Dendritic cell treated with granulocyte-macrophage colony-stimulating factor and Interleukin-4, amounts not matched to agents 40 ng/mL and 50 ng/mL, for 4 days (primary cell): Measurements from ENCODE around the gene CCDC43.
"Not testable (repeated sequence)": the region's sequence is repeated elsewhere in the genome, so short reads cannot be mapped to it uniquely, and the experiment has no call there.

Experiments used
- H3K27ac Mint-ChIP-seq: one replicate; pipeline ENCODE4 v1.8.0; 2022; ENCODE audit warnings: mild to moderate bottlenecking, mixed read lengths
- H3K27me3 Mint-ChIP-seq: one replicate; pipeline ENCODE4 v1.8.0; 2022; ENCODE audit warnings: mild to moderate bottlenecking, mixed read lengths
- H3K36me3 Mint-ChIP-seq: one replicate; pipeline ENCODE4 v1.8.0; 2022; ENCODE audit warnings: low read depth, mixed read lengths
- H3K4me1 Mint-ChIP-seq: one replicate; pipeline ENCODE4 v1.8.0; 2022; ENCODE audit warnings: low read depth, mixed read lengths
- H3K4me3 Mint-ChIP-seq: one replicate; pipeline ENCODE4 v1.8.0; 2022; ENCODE audit warnings: mild to moderate bottlenecking, moderate library complexity, mixed read lengths
- H3K9me3 Mint-ChIP-seq: one replicate; pipeline ENCODE4 v1.8.0; 2022; ENCODE audit warnings: mixed read lengths
- intact Hi-C: fragments of 100-400 bp; cut with micrococcal nuclease; formaldehyde crosslinking; loops from one replicate; pipeline ENCODE4 v1.15.0; 2022

CCDC43 gene

DNA sequence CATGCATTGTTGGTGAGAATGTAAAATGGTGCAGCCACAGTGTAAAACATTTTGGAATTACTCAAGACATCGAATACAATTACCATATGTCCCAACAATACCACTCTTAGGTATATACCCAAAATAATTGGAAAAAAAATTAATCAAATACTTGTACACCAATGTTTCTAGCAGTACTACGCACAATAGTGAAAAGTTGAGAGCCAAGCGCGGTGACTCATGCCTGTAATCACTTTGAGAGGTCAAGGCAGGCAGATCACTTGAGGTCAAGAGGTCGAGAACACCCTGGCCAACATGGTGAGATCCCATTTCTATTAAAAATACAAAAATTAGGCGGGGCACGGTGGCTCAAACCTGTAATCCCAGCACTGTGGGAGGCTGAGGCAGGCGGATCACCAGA is 36.8 kb downstream of the CCDC43 start:
- Mint-ChIP-seq H3K27me3 (peaks cover 62% of the 10 kb centered on the region), H3K9me3 (no peaks in the 10 kb centered on the region), H3K4me3 (no peak overlapping the region), H3K36me3 (no peaks in the 10 kb centered on the region), H3K4me1 (peaks cover 15% of the 10 kb centered on the region), H3K27ac (no peak overlapping the region)
- intact Hi-C loops: no loop called here

DNA sequence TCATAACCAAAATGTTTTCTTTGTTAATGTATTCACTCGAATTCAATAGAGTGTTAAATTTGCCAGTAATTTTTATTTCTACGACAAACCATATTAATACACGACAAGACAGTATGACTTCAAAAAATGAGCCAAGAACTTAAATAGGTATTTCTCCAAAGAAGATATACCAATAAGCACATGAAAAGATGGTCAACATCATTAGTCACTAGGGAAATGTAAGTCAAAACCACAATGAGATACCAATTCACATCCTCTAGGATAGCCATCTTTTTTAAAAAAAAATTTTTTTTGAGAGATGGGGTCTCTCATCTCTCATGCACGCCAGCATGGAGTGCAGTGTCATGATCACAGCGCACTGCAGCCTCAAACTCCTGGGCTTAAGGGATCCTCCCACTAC is 38.3 kb downstream of the CCDC43 start:
- H3K4me3 Mint-ChIP-seq: no peak overlapping the region
- H3K27ac Mint-ChIP-seq: no peak overlapping the region
- H3K4me1 Mint-ChIP-seq: peaks cover 6% of the 10 kb centered on the region
- H3K9me3 Mint-ChIP-seq: no peaks in the 10 kb centered on the region
- no peaks in the 10 kb centered on the region for H3K36me3 Mint-ChIP-seq
- intact Hi-C loops: no loop called here
- peaks cover 49% of the 10 kb centered on the region for H3K27me3 Mint-ChIP-seq

DNA sequence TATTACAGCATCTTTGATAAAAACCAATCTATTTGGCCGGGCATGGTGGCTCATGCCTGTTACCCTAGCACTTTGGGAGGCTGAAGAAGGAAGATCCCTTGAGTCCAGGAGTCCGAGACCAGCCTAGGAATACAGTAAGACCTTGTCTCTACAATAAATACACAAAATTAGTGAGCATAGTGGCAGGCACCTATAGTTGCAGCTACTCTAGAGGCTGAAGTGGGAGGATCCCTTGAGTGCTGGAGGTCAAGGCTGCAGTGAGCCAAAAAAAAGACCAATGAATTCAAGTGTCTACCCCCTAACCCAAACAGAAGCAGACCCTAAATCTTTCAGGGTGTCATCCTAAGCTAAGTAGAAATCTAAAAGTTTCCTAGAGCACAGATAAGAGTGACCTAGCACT is 40.6 kb downstream of the CCDC43 start:
- no peaks in the 10 kb centered on the region for H3K36me3 Mint-ChIP-seq
- no peak overlapping the region for H3K4me3 Mint-ChIP-seq
- intact Hi-C loops: no loop called here
- peaks cover 34% of the 10 kb centered on the region for H3K27me3 Mint-ChIP-seq
- no peaks in the 10 kb centered on the region for H3K9me3 Mint-ChIP-seq
- H3K4me1 Mint-ChIP-seq: no peaks in the 10 kb centered on the region
- H3K27ac Mint-ChIP-seq: no peak overlapping the region

GRCh38 chr17:44647736-44648135 is 41.8 kb downstream of the CCDC43 start:
- intact Hi-C loops: no loop called here
- Mint-ChIP-seq H3K36me3 (no peaks in the 10 kb centered on the region), H3K27me3 (peaks cover 24% of the 10 kb centered on the region), H3K9me3 (no peaks in the 10 kb centered on the region), H3K4me1 (no peaks in the 10 kb centered on the region), H3K4me3 (no peak overlapping the region), H3K27ac (no peak overlapping the region)

DNA sequence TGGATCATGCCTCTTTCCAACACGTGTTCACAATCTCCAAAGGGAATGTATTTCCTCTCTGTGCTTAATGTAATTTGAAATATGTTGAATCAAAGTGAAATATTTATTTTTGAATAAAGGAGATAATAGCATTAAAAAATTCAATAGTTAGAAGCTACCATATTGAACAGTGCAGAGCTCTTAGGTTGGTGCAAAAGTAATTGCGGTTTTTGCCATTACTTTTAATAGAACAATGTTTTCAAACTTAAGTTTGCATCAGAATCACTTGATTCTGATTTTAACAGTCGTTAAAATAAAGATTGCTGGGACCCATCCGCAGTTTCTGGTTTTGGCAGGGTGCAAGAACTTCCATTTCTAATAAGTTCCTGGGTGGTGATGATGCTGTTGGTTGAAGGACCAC is 43.3 kb downstream of the CCDC43 start:
- Mint-ChIP-seq H3K27me3 (peaks cover 25% of the 10 kb centered on the region), H3K9me3 (no peaks in the 10 kb centered on the region), H3K4me1 (no peaks in the 10 kb centered on the region), H3K36me3 (no peaks in the 10 kb centered on the region), H3K4me3 (no peak overlapping the region), H3K27ac (no peak overlapping the region)
- intact Hi-C loops: no loop called here

DNA sequence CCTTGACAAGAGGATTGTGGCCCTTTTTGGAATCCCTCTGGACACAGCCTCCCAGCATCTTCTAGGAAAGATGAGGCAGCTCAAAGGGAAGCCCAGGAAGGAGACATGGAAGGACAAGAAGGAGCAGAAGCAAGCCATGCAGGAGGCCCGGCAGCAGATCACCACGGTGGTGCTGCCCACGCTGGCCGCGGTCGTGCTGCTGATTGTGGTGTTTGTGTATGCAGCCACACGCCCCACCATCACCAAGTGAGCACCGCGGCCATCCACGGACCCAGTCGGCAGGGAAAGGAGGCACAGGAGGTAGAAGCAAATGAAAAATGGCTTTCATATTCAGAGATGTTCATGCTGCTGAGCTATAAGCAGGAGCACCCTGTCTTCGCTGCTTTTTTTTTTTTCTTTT is 44.2 kb downstream of the CCDC43 start:
- H3K9me3 Mint-ChIP-seq: no peaks in the 10 kb centered on the region
- H3K4me1 Mint-ChIP-seq: no peaks in the 10 kb centered on the region
- intact Hi-C loops: no loop called here
- no peak overlapping the region for H3K4me3 Mint-ChIP-seq
- no peak overlapping the region for H3K27ac Mint-ChIP-seq
- H3K27me3 Mint-ChIP-seq: peaks cover 19% of the 10 kb centered on the region
- no peaks in the 10 kb centered on the region for H3K36me3 Mint-ChIP-seq

- Mint-ChIP-seq H3K27ac (no peak overlapping the region), H3K36me3 (no peaks in the 10 kb centered on the region), H3K27me3 (peaks cover 12% of the 10 kb centered on the region), H3K9me3 (no peaks in the 10 kb centered on the region), H3K4me1 (no peaks in the 10 kb centered on the region), H3K4me3 (no peak overlapping the region)
- intact Hi-C loops: no loop called here
Observed at GRCh38 chr17:44642834-44643233, 46.7 kb downstream of the CCDC43 start.

GRCh38 chr17:44637066-44637465 is 52.5 kb downstream of the CCDC43 start:
- intact Hi-C loops: no loop called here

GRCh38 chr17:44636562-44636961 is 53.0 kb downstream of the CCDC43 start:
- Mint-ChIP-seq H3K27me3 (peaks cover 4% of the 10 kb centered on the region), H3K36me3 (no peaks in the 10 kb centered on the region), H3K4me3 (no peak overlapping the region), H3K27ac (no peak overlapping the region), H3K4me1 (peaks cover 5% of the 10 kb centered on the region), H3K9me3 (no peaks in the 10 kb centered on the region)
- intact Hi-C loops: loop anchor here (1.0 kb wide), 1 partner anchor 103 kb away; no protein-coding TSS in a partner anchor

More at GRCh38 chr17:44637066-44637465, 52.5 kb downstream of the CCDC43 start:
- no peaks in the 10 kb centered on the region for H3K36me3 Mint-ChIP-seq
- H3K4me3 Mint-ChIP-seq: no peak overlapping the region
- H3K9me3 Mint-ChIP-seq: no peaks in the 10 kb centered on the region
- H3K4me1 Mint-ChIP-seq: peaks cover 5% of the 10 kb centered on the region
- peaks cover 4% of the 10 kb centered on the region for H3K27me3 Mint-ChIP-seq
- no peak overlapping the region for H3K27ac Mint-ChIP-seq

- intact Hi-C loops, H3K27ac Mint-ChIP-seq, H3K4me1 Mint-ChIP-seq, H3K9me3 Mint-ChIP-seq, H3K36me3 Mint-ChIP-seq, H3K4me3 Mint-ChIP-seq, H3K27me3 Mint-ChIP-seq: not testable (repeated sequence)
Observed at GRCh38 chr17:44634401-44634800, 55.2 kb downstream of the CCDC43 start.

- Mint-ChIP-seq H3K4me3 (no peak overlapping the region), H3K36me3 (no peaks in the 10 kb centered on the region), H3K27me3 (peaks cover 2% of the 10 kb centered on the region), H3K9me3 (no peaks in the 10 kb centered on the region), H3K4me1 (peaks cover 7% of the 10 kb centered on the region), H3K27ac (no peak overlapping the region)
- intact Hi-C loops: no loop called here
Observed at GRCh38 chr17:44633998-44634397, 55.6 kb downstream of the CCDC43 start.

- H3K4me3 Mint-ChIP-seq: no peak overlapping the region
- H3K4me1 Mint-ChIP-seq: peaks cover 26% of the 10 kb centered on the region
- no peaks in the 10 kb centered on the region for H3K36me3 Mint-ChIP-seq
- no peak overlapping the region for H3K27ac Mint-ChIP-seq
- H3K27me3 Mint-ChIP-seq: peaks cover 5% of the 10 kb centered on the region
- H3K9me3 Mint-ChIP-seq: no peaks in the 10 kb centered on the region
- intact Hi-C loops: no loop called here
Observed at GRCh38 chr17:44630703-44631102, 58.9 kb downstream of the CCDC43 start.

- Mint-ChIP-seq H3K27ac (peak overlapping the region; percentile 93), H3K36me3 (no peaks in the 10 kb centered on the region), H3K27me3 (peaks cover 5% of the 10 kb centered on the region), H3K4me1 (peaks cover 25% of the 10 kb centered on the region), H3K9me3 (no peaks in the 10 kb centered on the region), H3K4me3 (no peak overlapping the region)
- intact Hi-C loops: no loop called here
Observed at GRCh38 chr17:44629314-44629713, 60.3 kb downstream of the CCDC43 start.

- peaks cover 5% of the 10 kb centered on the region for H3K27me3 Mint-ChIP-seq
- intact Hi-C loops: no loop called here
- H3K27ac Mint-ChIP-seq: peak overlapping the region; percentile 93
- H3K4me1 Mint-ChIP-seq: peaks cover 20% of the 10 kb centered on the region
- peak overlapping the region; percentile 74 for H3K4me3 Mint-ChIP-seq
- no peaks in the 10 kb centered on the region for H3K36me3 Mint-ChIP-seq
- H3K9me3 Mint-ChIP-seq: no peaks in the 10 kb centered on the region
Observed at GRCh38 chr17:44628243-44629188, 61.1 kb downstream of the CCDC43 start.
